T-helper 1 cell treated with Interleukin-12 subunit alpha and Interleukin-12 subunit beta and Interleukin-4 antibody, amounts not matched to agents 30 μg/mL and 1 μg/mL, for 36 hours (primary cell): ENCODE data around the gene DUS2.
"Not testable (repeated sequence)": the region's sequence is repeated elsewhere in the genome, so short reads cannot be mapped to it uniquely, and the experiment has no call there.

Source experiments
- H3K27ac Mint-ChIP-seq: one replicate; pipeline ENCODE4 v1.8.0; 2021; ENCODE audit warnings: mild to moderate bottlenecking, mixed read lengths
- H3K27me3 Mint-ChIP-seq: one replicate; pipeline ENCODE4 v1.8.0; 2021; ENCODE audit warnings: low read depth, mixed read lengths
- H3K36me3 Mint-ChIP-seq: one replicate; pipeline ENCODE4 v1.8.0; 2021; ENCODE audit warnings: low read depth, mixed read lengths
- H3K4me1 Mint-ChIP-seq: one replicate; pipeline ENCODE4 v1.8.0; 2021; ENCODE audit warnings: low read depth, mixed read lengths
- H3K4me3 Mint-ChIP-seq: one replicate; pipeline ENCODE4 v1.8.0; 2021; ENCODE audit warnings: mild to moderate bottlenecking, moderate library complexity, mixed read lengths
- H3K9me3 Mint-ChIP-seq: one replicate; pipeline ENCODE4 v1.8.0; 2021; ENCODE audit warnings: mixed read lengths

Gene DUS2

DNA sequence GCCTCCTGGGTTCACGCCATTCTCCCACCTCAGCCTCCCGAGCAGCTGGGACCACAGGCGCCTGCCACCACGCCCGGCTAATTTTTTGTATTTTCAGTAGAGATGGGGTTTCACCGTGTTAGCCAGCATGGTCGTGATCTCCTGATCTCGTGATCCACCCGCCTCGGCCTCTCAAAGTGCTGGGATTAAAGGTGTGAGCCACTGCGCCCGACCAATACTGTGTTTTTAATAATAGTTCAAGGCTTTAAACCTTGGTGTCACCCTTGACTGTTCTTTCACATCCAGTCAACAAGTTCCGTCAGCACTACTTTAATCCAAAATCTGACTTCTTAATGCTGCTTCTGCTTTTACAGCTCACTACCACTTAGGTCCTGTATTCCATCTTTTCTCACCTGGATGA is 95.9 kb downstream of the DUS2 start:
- not testable (repeated sequence) for H3K27ac Mint-ChIP-seq, H3K27me3 Mint-ChIP-seq, H3K9me3 Mint-ChIP-seq, H3K4me3 Mint-ChIP-seq
- Mint-ChIP-seq H3K36me3 (peaks cover 16% of the 10 kb centered on the region), H3K4me1 (peaks cover 43% of the 10 kb centered on the region)

GRCh38 chr16:68120496-68120895 is 97.4 kb downstream of the DUS2 start:
- not testable (repeated sequence) for H3K9me3 Mint-ChIP-seq, H3K27me3 Mint-ChIP-seq, H3K4me3 Mint-ChIP-seq, H3K27ac Mint-ChIP-seq
- Mint-ChIP-seq H3K4me1 (peaks cover 45% of the 10 kb centered on the region), H3K36me3 (peaks cover 19% of the 10 kb centered on the region)

- Mint-ChIP-seq H3K9me3 (no peaks in the 10 kb centered on the region), H3K27me3 (no peaks in the 10 kb centered on the region), H3K4me1 (peaks cover 36% of the 10 kb centered on the region), H3K36me3 (peaks cover 22% of the 10 kb centered on the region), H3K4me3 (no peak overlapping the region), H3K27ac (no peak overlapping the region)
Observed at GRCh38 chr16:68126395-68126794, 103.3 kb downstream of the DUS2 start.

GRCh38 chr16:68128577-68129305 is 105.7 kb downstream of the DUS2 start:
- Mint-ChIP-seq H3K4me1 (peaks cover 34% of the 10 kb centered on the region), H3K9me3 (no peaks in the 10 kb centered on the region), H3K4me3 (no peak overlapping the region), H3K27ac (no peak overlapping the region), H3K27me3 (no peaks in the 10 kb centered on the region), H3K36me3 (peaks cover 18% of the 10 kb centered on the region)
